Hepatocyte (in vitro differentiated cells): ENCODE measurements around the gene RAP2B. TPM values are rescaled to one million over a fixed set of nuclear protein-coding genes. Genes with fewer than 3 reads are reported as not detected.
A peak's percentile ranks its signal among the peaks of the same experiment; 100 is the strongest.
"Not testable (repeated sequence)": the region's sequence is repeated elsewhere in the genome, so short reads cannot be mapped to it uniquely, and the experiment has no call there.

Experiments
- DNase-seq: peaks from one replicate; pipeline ENCODE4 v3.0.0-alpha.2; 2016; ENCODE audit warnings: low spot score
- H2AFZ ChIP-seq: fragments of 200-600 bp; sonication (generic); 2 replicates; pipeline ENCODE4 v1.6.0; 2016; ENCODE audit warnings: antibody characterized with exemption, mild to moderate bottlenecking
- H3K27ac ChIP-seq: fragments of 200-600 bp; sonication (generic); 2 replicates; pipeline ENCODE4 v1.5.1; 2016; ENCODE audit warnings: mild to moderate bottlenecking
- H3K27me3 ChIP-seq: fragments of 200-600 bp; sonication (generic); 2 replicates; pipeline ENCODE4 v1.6.1; 2016
- H3K36me3 ChIP-seq: fragments of 200-600 bp; sonication (generic); replicated peaks from 2 replicates; pipeline ENCODE4 v1.5.1; 2016; ENCODE audit warnings: low read depth; ENCODE audit not compliant: insufficient read depth
- H3K4me1 ChIP-seq: fragments of 200-600 bp; sonication (generic); 2 replicates; pipeline ENCODE4 v1.5.1; 2016; ENCODE audit warnings: mild to moderate bottlenecking, moderate library complexity; ENCODE audit not compliant: insufficient read depth
- H3K4me2 ChIP-seq: fragments of 200-600 bp; sonication (generic); 2 replicates; pipeline ENCODE4 v1.6.0; 2016
- H3K4me3 ChIP-seq: fragments of 200-600 bp; sonication (generic); 2 replicates; pipeline ENCODE4 v1.5.1; 2016; ENCODE audit warnings: mild to moderate bottlenecking
- H3K79me2 ChIP-seq: fragments of 200-600 bp; sonication (generic); 2 replicates; pipeline ENCODE4 v1.6.0; 2017; ENCODE audit warnings: mild to moderate bottlenecking
- H3K9me2 ChIP-seq: fragments of 200-600 bp; sonication (generic); replicated peaks from 2 replicates; pipeline ENCODE4 v1.6.0; 2017; ENCODE audit warnings: mild to moderate bottlenecking; ENCODE audit not compliant: insufficient read depth
- H3K9me3 ChIP-seq: fragments of 200-600 bp; sonication (generic); 2 replicates; pipeline ENCODE4 v1.5.1; 2016; ENCODE audit warnings: low read depth, mild to moderate bottlenecking
- H4K20me1 ChIP-seq: fragments of 200-600 bp; sonication (generic); 2 replicates; pipeline ENCODE4 v1.6.0; 2016; ENCODE audit warnings: mild to moderate bottlenecking; ENCODE audit not compliant: insufficient read depth, poor library complexity, severe bottlenecking
- EZH2 ChIP-seq: fragments of 200-600 bp; sonication (generic); IDR thresholded peaks from 2 replicates; pipeline ENCODE4 v1.6.1; 2016; ENCODE audit warnings: antibody characterized with exemption, mild to moderate bottlenecking, borderline replicate concordance
- EZH2phosphoT487 ChIP-seq: fragments of 200-600 bp; sonication (generic); IDR thresholded peaks from one replicate; pipeline ENCODE4 v1.6.1; 2018; ENCODE audit warnings: antibody characterized with exemption, mild to moderate bottlenecking, low read depth, moderate library complexity; ENCODE audit not compliant: unreplicated experiment, severe bottlenecking
- WGBS: methylation state at CpG from one replicate; pipeline ENCODE4 v1.1.6; 2016; ENCODE audit warnings: low lambda C conversion rate; ENCODE audit errors: missing lambda C conversion rate; 5-methylcytosine and 5-hydroxymethylcytosine counted together
- polyA plus RNA-seq: library from polyadenylated mRNA; unstranded; fragments of >200 nt; fragmentation: Nextera tagmentation; extraction: Ambion mirVana; gene quantifications from 2 replicates; pipeline ENCODE4 v1.2.1, GENCODE V29; 2016
- total RNA-seq: library from RNA; depleted of rRNA; stranded (reverse); fragments of >200 nt; gene quantifications from 2 replicates; pipeline ENCODE4 v1.2.3, GENCODE V29; 2014
- TF ChIP-seq, protein P1 (sequence below): fragments of 200-600 bp; sonication (generic); IDR thresholded peaks from 2 replicates; pipeline ENCODE4 v1.5.1; 2016; ENCODE audit warnings: antibody characterized with exemption, mild to moderate bottlenecking; ENCODE audit not compliant: poor library complexity

The RAP2B gene
- total RNA-seq (17.7 and 20.0 TPM in 2 replicates), polyA plus RNA-seq (10.4 and 11.5 TPM in 2 replicates)

DNA sequence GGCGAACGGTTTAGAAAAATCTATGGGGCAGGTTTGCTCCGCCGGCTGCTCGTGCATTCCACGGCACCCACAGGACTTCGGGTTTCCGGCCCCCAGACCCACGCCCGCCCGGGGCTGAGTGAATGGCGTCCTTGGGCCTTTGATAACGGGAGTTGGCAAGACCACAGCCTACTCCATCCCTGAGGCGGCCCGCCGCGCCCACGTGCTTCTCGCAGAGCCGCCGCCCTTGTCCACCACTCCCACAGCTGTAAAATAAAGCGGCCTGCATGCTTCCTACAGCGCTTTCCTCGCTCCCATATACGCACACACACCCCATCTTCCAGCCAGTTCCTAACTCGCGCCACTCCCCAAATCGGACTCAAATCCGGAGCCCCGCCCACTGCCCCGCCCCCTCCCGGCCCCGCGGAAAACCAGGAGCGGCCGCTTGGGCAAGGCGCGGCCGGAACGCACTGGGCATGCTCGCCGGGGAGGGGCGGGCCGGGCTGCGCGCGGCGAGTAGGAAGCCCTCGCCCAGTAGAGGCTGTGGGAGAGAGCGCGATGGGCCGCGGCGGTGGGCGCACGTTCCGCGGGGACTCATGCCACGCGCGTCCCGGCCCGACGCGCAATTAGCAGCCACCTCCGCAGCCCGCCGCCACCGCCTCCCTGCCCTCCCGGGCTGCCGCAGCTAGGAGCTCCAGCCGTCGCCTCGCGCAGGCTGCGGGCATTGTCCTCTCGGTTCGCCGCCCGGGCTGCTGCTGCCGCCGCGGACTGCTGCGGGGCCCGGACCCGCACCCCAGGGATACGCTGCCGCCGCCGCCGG, at the start of gene RAP2B:
RAP2B (plus strand) TSS at position 513 of the 799 bp plus-strand sequence. CDS start 468 bp downstream, outside the sequence.
- H3K4me1 ChIP-seq: peaks cover 38% of the 10 kb centered on the region
- H3K9me3 ChIP-seq: no peaks in the 10 kb centered on the region
- DNase-seq: peak; percentile 97
- H3K79me2 ChIP-seq: peaks cover 47% of the 10 kb centered on the region
- WGBS: under 1% methylated on average over 62 of the region's 91 CpGs
- H3K4me2 ChIP-seq: peak within 1 kb of the TSS; percentile 83
- peak within 1 kb of the TSS; percentile 61 for H3K4me3 ChIP-seq
- H3K9me2 ChIP-seq: no peaks in the 10 kb centered on the region
- no peaks in the 10 kb centered on the region for H3K27me3 ChIP-seq
- no peaks in the 10 kb centered on the region for H3K36me3 ChIP-seq
- H3K27ac ChIP-seq: peak within 1 kb of the TSS; percentile 95
- peak within 1 kb of the TSS; percentile 64 for H2AFZ ChIP-seq
- peaks cover 29% of the 10 kb centered on the region for H4K20me1 ChIP-seq
- TF ChIP-seq EZH2 (no peak), EZH2phosphoT487 (no peak)
- TF ChIP-seq, protein P1, sequence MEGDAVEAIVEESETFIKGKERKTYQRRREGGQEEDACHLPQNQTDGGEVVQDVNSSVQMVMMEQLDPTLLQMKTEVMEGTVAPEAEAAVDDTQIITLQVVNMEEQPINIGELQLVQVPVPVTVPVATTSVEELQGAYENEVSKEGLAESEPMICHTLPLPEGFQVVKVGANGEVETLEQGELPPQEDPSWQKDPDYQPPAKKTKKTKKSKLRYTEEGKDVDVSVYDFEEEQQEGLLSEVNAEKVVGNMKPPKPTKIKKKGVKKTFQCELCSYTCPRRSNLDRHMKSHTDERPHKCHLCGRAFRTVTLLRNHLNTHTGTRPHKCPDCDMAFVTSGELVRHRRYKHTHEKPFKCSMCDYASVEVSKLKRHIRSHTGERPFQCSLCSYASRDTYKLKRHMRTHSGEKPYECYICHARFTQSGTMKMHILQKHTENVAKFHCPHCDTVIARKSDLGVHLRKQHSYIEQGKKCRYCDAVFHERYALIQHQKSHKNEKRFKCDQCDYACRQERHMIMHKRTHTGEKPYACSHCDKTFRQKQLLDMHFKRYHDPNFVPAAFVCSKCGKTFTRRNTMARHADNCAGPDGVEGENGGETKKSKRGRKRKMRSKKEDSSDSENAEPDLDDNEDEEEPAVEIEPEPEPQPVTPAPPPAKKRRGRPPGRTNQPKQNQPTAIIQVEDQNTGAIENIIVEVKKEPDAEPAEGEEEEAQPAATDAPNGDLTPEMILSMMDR: no peak

DNA sequence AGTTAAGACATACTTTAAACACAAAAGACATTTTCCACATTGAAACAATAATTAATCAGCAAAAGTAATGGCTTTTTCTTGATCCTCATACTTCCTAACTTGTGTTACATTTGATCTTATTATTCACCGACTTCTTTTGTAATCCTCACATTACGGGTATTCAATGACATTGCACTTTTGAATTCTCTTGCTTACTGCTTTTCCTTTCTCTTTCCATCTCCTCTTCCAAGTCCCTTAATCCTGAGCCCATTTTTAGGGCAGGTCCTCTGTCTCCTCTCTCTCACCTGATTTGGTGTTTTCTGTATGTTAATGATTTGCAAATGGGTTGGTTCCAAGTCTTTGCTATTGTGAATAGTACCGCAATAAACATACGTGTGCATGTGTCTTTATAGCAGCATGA, 48.5 kb upstream of the RAP2B start:
- no peak for TF ChIP-seq EZH2
- no peak for TF ChIP-seq EZH2phosphoT487
- TF ChIP-seq, protein P1: no peak
- Histone ChIP-seq H3K4me1 (no peaks in the 10 kb centered on the region), H2AFZ (no peak overlapping the region), H3K27ac (no peak overlapping the region), H3K4me2 (no peak overlapping the region), H4K20me1 (no peaks in the 10 kb centered on the region), H3K27me3 (no peaks in the 10 kb centered on the region), H3K79me2 (no peaks in the 10 kb centered on the region), H3K9me2 (no peaks in the 10 kb centered on the region), H3K36me3 (no peaks in the 10 kb centered on the region), H3K9me3 (no peaks in the 10 kb centered on the region), H3K4me3 (no peak overlapping the region)
- no peak for DNase-seq
- 98% methylated on average over 4 of the region's 4 CpGs for WGBS

DNA sequence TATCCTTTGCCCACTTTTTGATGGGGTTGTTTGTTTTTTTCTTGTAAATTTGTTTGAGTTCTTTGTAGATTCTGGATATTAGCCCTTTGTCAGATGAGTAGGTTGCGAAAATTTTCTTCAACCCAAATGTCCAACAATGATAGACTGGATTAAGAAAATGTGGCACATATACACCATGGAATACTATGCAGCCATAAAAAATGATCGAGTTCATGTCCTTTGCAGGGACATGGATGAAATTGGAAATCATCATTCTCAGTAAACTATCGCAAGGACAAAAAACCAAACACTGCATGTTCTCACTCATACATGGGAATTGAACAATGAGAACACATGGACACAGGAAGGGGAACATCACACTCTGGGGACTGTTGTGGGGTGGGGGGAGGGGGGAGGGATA, 47.8 kb upstream of the RAP2B start:
- not testable (repeated sequence) for H3K9me2 ChIP-seq, DNase-seq, H3K79me2 ChIP-seq, H2AFZ ChIP-seq, H3K4me2 ChIP-seq, H4K20me1 ChIP-seq, H3K4me1 ChIP-seq, H3K4me3 ChIP-seq, H3K9me3 ChIP-seq, H3K36me3 ChIP-seq, H3K27ac ChIP-seq, H3K27me3 ChIP-seq
- WGBS: 96% methylated on average over 3 of the region's 3 CpGs

DNA sequence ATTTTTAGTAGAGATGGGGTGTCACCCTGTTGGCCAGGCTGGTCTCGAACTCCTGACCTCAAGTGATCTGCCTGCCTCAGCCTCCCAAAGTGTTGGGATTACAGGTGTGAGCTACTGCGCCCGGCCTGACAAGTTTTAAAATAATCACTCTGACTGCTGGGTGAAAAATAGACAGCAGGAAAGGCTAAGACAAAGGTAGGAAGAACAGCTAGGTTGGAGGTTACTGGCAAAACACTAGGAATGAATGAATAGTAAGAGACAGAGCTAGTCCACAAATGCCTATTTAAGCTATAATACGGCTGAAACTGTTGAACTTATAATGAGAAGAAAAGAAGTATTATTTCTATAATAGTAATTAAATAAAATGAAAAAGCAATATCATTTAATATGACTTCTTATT, 46.7 kb upstream of the RAP2B start:
- H3K9me2 ChIP-seq: no peaks in the 10 kb centered on the region
- no peak overlapping the region for H3K4me3 ChIP-seq
- H3K27me3 ChIP-seq: no peaks in the 10 kb centered on the region
- no peak overlapping the region for H2AFZ ChIP-seq
- H3K4me2 ChIP-seq: no peak overlapping the region
- H3K27ac ChIP-seq: no peak overlapping the region
- H3K9me3 ChIP-seq: no peaks in the 10 kb centered on the region
- 94% methylated on average over 4 of the region's 4 CpGs for WGBS
- no peak for DNase-seq
- H3K4me1 ChIP-seq: no peaks in the 10 kb centered on the region
- H3K79me2 ChIP-seq: no peaks in the 10 kb centered on the region
- TF ChIP-seq EZH2phosphoT487 (no peak), EZH2 (no peak)
- TF ChIP-seq, protein P1: no peak
- no peaks in the 10 kb centered on the region for H4K20me1 ChIP-seq
- no peaks in the 10 kb centered on the region for H3K36me3 ChIP-seq
